HG03095 (cell line): ENCODE measurements around the gene ASB6.
A peak's percentile ranks its signal among the peaks of the same experiment; 100 is the strongest.

Source experiments
- ATAC-seq: cut with Tn5 transposase; IDR thresholded peaks from one replicate; pipeline ENCODE4 v1.9.1; 2021; ENCODE audit warnings: moderate library complexity; ENCODE audit not compliant: unreplicated experiment

Gene ASB6

GRCh38 chr9:129641750-129642585, at the start of gene ASB6:
TSS of gene ASB6 (minus strand) at chr9:129642151. CDS start at chr9:129641999, 152 bp downstream.
- peak; percentile 78 for ATAC-seq

GRCh38 chr9:129688285-129689043, 46.5 kb upstream of the ASB6 start:
- no peak for ATAC-seq

GRCh38 chr9:129687391-129687790, 45.4 kb upstream of the ASB6 start:
- ATAC-seq = no peak

GRCh38 chr9:129686736-129687135, 44.8 kb upstream of the ASB6 start:
- no peak for ATAC-seq

- ATAC-seq = no peak
Measured at GRCh38 chr9:129685933-129686259, 43.9 kb upstream of the ASB6 start.

- no peak for ATAC-seq
Measured at GRCh38 chr9:129685220-129685932, 43.4 kb upstream of the ASB6 start.

- ATAC-seq = no peak
Measured at GRCh38 chr9:129682381-129682780, 40.4 kb upstream of the ASB6 start.

- ATAC-seq = no peak
Measured at GRCh38 chr9:129681924-129682323, 40.0 kb upstream of the ASB6 start.

- ATAC-seq = no peak
Measured at GRCh38 chr9:129679537-129679936, 37.6 kb upstream of the ASB6 start.

GRCh38 chr9:129678844-129679243, 36.9 kb upstream of the ASB6 start:
- ATAC-seq = no peak

GRCh38 chr9:129677456-129677855, 35.5 kb upstream of the ASB6 start:
- no peak for ATAC-seq

- ATAC-seq = no peak
Measured at GRCh38 chr9:129676975-129677374, 35.0 kb upstream of the ASB6 start.

GRCh38 chr9:129676287-129676686, 34.3 kb upstream of the ASB6 start:
- ATAC-seq = no peak

- no peak for ATAC-seq
Measured at GRCh38 chr9:129675620-129676019, 33.7 kb upstream of the ASB6 start.

GRCh38 chr9:129674229-129674628, 32.3 kb upstream of the ASB6 start:
- no peak for ATAC-seq

GRCh38 chr9:129673602-129674001, 31.7 kb upstream of the ASB6 start:
- no peak for ATAC-seq

- no peak for ATAC-seq
Measured at GRCh38 chr9:129672702-129673101, 30.8 kb upstream of the ASB6 start.

GRCh38 chr9:129671519-129671918, 29.6 kb upstream of the ASB6 start:
- no peak for ATAC-seq

GRCh38 chr9:129671065-129671464, 29.1 kb upstream of the ASB6 start:
- ATAC-seq = no peak

GRCh38 chr9:129669946-129670345, 28.0 kb upstream of the ASB6 start:
- no peak for ATAC-seq

GRCh38 chr9:129669141-129669718, 27.3 kb upstream of the ASB6 start:
- ATAC-seq = no peak
